IMR-90 (cell line): Measurements from ENCODE around the gene EXOC4. TPM values are rescaled to one million over a fixed set of nuclear protein-coding genes. Genes with fewer than 3 reads are reported as not detected.

ENCODE experiments used
- ATAC-seq: fragments of 200-7000 bp; cut with Tn5 transposase; 2 replicates; pipeline ENCODE4 v1.9.1; 2020; ENCODE audit warnings: low read depth, mild to moderate bottlenecking, moderate library complexity
- BruUV-seq: library from RNA; stranded (reverse); fragments of 400-500 nt; replicated peaks from 2 replicates; lab custom pipeline; 2021; lab: Mats Ljungman, UMichigan
- CTCF ChIA-PET: fragments of 300-600 bp; formaldehyde crosslinking; extraction: SDS; loops from one replicate; lab custom pipeline; 2021; ENCODE audit warnings: antibody characterized with exemption; lab: Yijun Ruan, JAX
- POLR2A ChIA-PET: fragments of 300-600 bp; sonication (Branson Sonifier 250); formaldehyde crosslinking; loops from one replicate; lab custom pipeline; 2022; ENCODE audit warnings: antibody characterized with exemption; ENCODE audit not compliant: unreplicated experiment; lab: Charles Lee
- DNase-seq: peaks from one replicate; pipeline ENCODE4 v3.0.0; 2013
- H2AFZ ChIP-seq: replicated peaks from 2 replicates; pipeline ENCODE3; 2013; ENCODE audit warnings: low read length, mild to moderate bottlenecking; ENCODE audit not compliant: poor library complexity
- H2AK5ac ChIP-seq: 2 replicates; pipeline ENCODE4 v1.6.1; 2013; ENCODE audit warnings: low read depth, low read length, inconsistent platforms
- H2AK9ac ChIP-seq: replicated peaks from 2 replicates; pipeline ENCODE3; 2013; ENCODE audit warnings: mild to moderate bottlenecking, low read depth, low read length, moderate library complexity; ENCODE audit not compliant: poor library complexity
- H2BK120ac ChIP-seq: 2 replicates; pipeline ENCODE4 v1.6.1; 2013; ENCODE audit warnings: low read depth, low read length, inconsistent platforms
- H2BK15ac ChIP-seq: 3 replicates; pipeline ENCODE4 v1.6.1; 2013; ENCODE audit warnings: low read depth, low read length, inconsistent platforms
- H2BK20ac ChIP-seq: 2 replicates; pipeline ENCODE4 v1.6.1; 2013; ENCODE audit warnings: low read depth, mild to moderate bottlenecking, inconsistent platforms, low read length, moderate library complexity
- H2BK5ac ChIP-seq: 2 replicates; pipeline ENCODE4 v1.6.1; 2013; ENCODE audit warnings: mild to moderate bottlenecking, low read depth, low read length, inconsistent platforms; ENCODE audit not compliant: poor library complexity, severe bottlenecking
- H3K14ac ChIP-seq: replicated peaks from 2 replicates; pipeline ENCODE4 v1.6.1; 2013; ENCODE audit warnings: low read depth, low read length, inconsistent platforms
- H3K18ac ChIP-seq: 2 replicates; pipeline ENCODE4 v1.6.1; 2013; ENCODE audit warnings: low read depth, low read length, control low read depth
- H3K23ac ChIP-seq: 2 replicates; pipeline ENCODE4 v1.6.1; 2013; ENCODE audit warnings: low read depth, low read length, inconsistent platforms
- H3K27ac ChIP-seq: 2 replicates; pipeline ENCODE4 v1.5.1; 2013; ENCODE audit warnings: mild to moderate bottlenecking, control low read depth, low read length; ENCODE audit not compliant: insufficient read depth
- H3K27me3 ChIP-seq: 2 replicates; pipeline ENCODE4 v1.6.1; 2013; ENCODE audit warnings: low read length; ENCODE audit not compliant: control insufficient read depth, insufficient read depth
- H3K36me3 ChIP-seq: 2 replicates; pipeline ENCODE4 v1.6.1; 2013; ENCODE audit warnings: low read length, mixed read lengths; ENCODE audit not compliant: control insufficient read depth, insufficient read depth
- H3K4ac ChIP-seq: 2 replicates; pipeline ENCODE4 v1.6.1; 2013; ENCODE audit warnings: low read depth, low read length, inconsistent platforms
- H3K4me1 ChIP-seq: 2 replicates; pipeline ENCODE4 v1.6.1; 2013; ENCODE audit warnings: low read length, mixed read lengths; ENCODE audit not compliant: control insufficient read depth, insufficient read depth
- H3K4me2 ChIP-seq: 2 replicates; pipeline ENCODE4 v1.6.1; 2013; ENCODE audit warnings: low read depth, mild to moderate bottlenecking, control low read depth, low read length, moderate library complexity
- H3K4me3 ChIP-seq: 2 replicates; pipeline ENCODE4 v1.5.1; 2013; ENCODE audit warnings: low read depth, mild to moderate bottlenecking, control low read depth, low read length, moderate library complexity; ENCODE audit not compliant: insufficient read depth
- H3K56ac ChIP-seq: 2 replicates; pipeline ENCODE4 v1.6.1; 2013; ENCODE audit warnings: low read length, inconsistent platforms; ENCODE audit not compliant: insufficient read depth; ENCODE audit errors: extremely low read depth
- H3K79me1 ChIP-seq, 2 experiments: 2 replicates each; pipeline ENCODE4 v1.6.1; 2013; ENCODE audit warnings: low read length in 2 of 2, inconsistent platforms in 1 of 2, low read depth in 1 of 2
- H3K9ac ChIP-seq: 2 replicates; pipeline ENCODE4 v1.6.1; 2013; ENCODE audit warnings: low read depth, low read length, control low read depth
- H3K9me1 ChIP-seq: 2 replicates; pipeline ENCODE4 v1.6.1; 2013; ENCODE audit warnings: low read length, inconsistent platforms; ENCODE audit not compliant: insufficient read depth
- H3K9me3 ChIP-seq: 2 replicates; pipeline ENCODE4 v1.6.1; 2013; ENCODE audit warnings: low read length; ENCODE audit not compliant: control insufficient read depth, insufficient read depth
- H4K20me1 ChIP-seq: 2 replicates; pipeline ENCODE4 v1.6.1; 2013; ENCODE audit warnings: low read length, inconsistent platforms; ENCODE audit not compliant: insufficient read depth
- H4K5ac ChIP-seq: 2 replicates; pipeline ENCODE4 v1.6.1; 2013; ENCODE audit warnings: mild to moderate bottlenecking, low read depth, low read length, control low read depth
- H4K8ac ChIP-seq, 2 experiments: 2 replicates each; pipeline ENCODE4 v1.6.1; 2013; ENCODE audit warnings: low read depth in 2 of 2, low read length in 2 of 2, control low read depth in 1 of 2, inconsistent platforms in 1 of 2
- H4K91ac ChIP-seq: 2 replicates; pipeline ENCODE4 v1.6.1; 2013; ENCODE audit warnings: low read depth, low read length, inconsistent platforms; ENCODE audit not compliant: insufficient read depth
- POLR2A ChIP-seq: IDR thresholded peaks from 2 replicates; pipeline ENCODE4 v1.6.1; 2012; ENCODE audit warnings: mild to moderate bottlenecking, low read depth, low read length
- RAD21 ChIP-seq: IDR thresholded peaks from 2 replicates; pipeline ENCODE4 v1.6.1; 2012; ENCODE audit warnings: low read length, improper control_type of control experiment
- SMC3 ChIP-seq: fragments of 150-350 bp; IDR thresholded peaks from 2 replicates; pipeline ENCODE4 v1.6.1; 2016; ENCODE audit warnings: low read depth, mild to moderate bottlenecking, antibody characterized with exemption, low read length, moderate library complexity
- WGBS, 2 experiments: methylation state at CpG; one replicate each; pipeline versions ENCODE4 v1.1.5 to v1.1.7; 2013; ENCODE audit warnings: missing lambda C conversion rate in 2 of 2; ENCODE audit not compliant: insufficient read length in 1 of 2; ENCODE audit errors: extremely low coverage in 2 of 2; 5-methylcytosine and 5-hydroxymethylcytosine counted together
- dilution Hi-C: fragments of 300-500 bp; cut with HindIII; formaldehyde crosslinking; loops from one replicate; pipeline ENCODE4 v1.14.3; 2018; ENCODE audit warnings: low sequenced_read_pairs; ENCODE audit not compliant: unreplicated experiment
- in situ Hi-C: fragments of 300-500 bp; cut with MboI; formaldehyde crosslinking; loops from 3 replicates; pipeline ENCODE4 v1.14.3; 2019; ENCODE audit warnings: low sequenced_read_pairs, inconsistent platforms, mixed read lengths
- intact Hi-C: fragments of 100-400 bp; cut with micrococcal nuclease; formaldehyde crosslinking; loops from 2 replicates; pipeline ENCODE4 v1.10.0; 2022
- polyA plus RNA-seq, 3 experiments: library from polyadenylated mRNA; depleted of rRNA; stranded (reverse); fragments of >200 nt; gene quantifications; 2 replicates each; pipeline ENCODE4 v1.2.3, GENCODE V29; 2012; ENCODE audit warnings: low replicate concordance in 1 of 3
- total RNA-seq: library from RNA; depleted of rRNA; stranded (reverse); fragments of >200 nt; gene quantifications from 2 replicates; pipeline ENCODE4 v1.2.3, GENCODE V29; 2012
- TF ChIP-seq, protein P1 (sequence below): fragments of 150-350 bp; IDR thresholded peaks from 2 replicates; pipeline ENCODE4 v1.6.1; 2016; ENCODE audit warnings: low read depth, mild to moderate bottlenecking, low read length, moderate library complexity, borderline replicate concordance

The EXOC4 gene
- total and polyA plus RNA-seq, 2 of the 4 experiments (the other 2 are of a cell fraction) = 25.4 to 94.6 TPM

DNA sequence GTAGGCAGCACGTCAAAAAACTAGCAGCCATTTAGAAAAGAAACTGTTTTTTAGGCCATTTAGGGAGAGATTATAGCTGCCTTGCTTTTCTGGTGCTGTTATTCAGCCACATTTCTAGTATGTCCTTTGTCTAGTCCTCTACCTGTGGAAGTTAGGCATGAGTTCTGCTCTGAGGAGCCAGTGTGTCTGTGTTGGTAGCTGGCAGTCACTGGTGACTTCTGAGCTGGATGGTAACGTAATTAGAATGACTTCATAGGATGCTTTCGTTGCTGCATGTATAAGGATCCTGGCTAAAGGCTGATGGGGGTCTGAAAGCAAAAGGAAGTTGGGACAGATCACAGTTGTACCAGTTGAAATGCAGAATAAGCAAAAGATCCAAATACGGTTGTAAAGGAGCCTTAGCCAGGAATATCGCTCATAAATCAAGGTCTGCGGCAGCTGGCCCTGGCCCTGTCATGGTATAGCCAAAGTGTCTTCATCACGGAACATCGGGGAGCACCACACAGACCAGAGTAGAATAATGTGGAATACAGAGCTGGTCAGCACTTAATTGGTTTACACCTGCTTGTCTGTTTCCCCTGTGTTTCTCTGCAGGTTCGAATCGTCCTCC lies 226.7 kb downstream of the EXOC4 start:
- Histone ChIP-seq H3K23ac (no peak overlapping the region), H4K91ac (no peak overlapping the region), H3K4me2 (no peak overlapping the region), H3K36me3 (peaks cover 5% of the 10 kb centered on the region; the same call in 1 of the 2 replicates), H3K27ac (no peak overlapping the region), H3K4me1 (no peaks in the 10 kb centered on the region), H2BK120ac (no peak overlapping the region), H3K9ac (no peak overlapping the region), H3K79me1 (no peaks in the 10 kb centered on the region), H4K5ac (no peak overlapping the region), H2AK9ac (no peak overlapping the region), H2AK5ac (no peak overlapping the region), H2AFZ (no peak overlapping the region), H2BK15ac (no peak overlapping the region), H3K18ac (no peak overlapping the region), H4K8ac (no peak overlapping the region), H3K14ac (no peak overlapping the region), H3K4ac (no peak overlapping the region), H2BK5ac (no peak overlapping the region), H3K56ac (no peak overlapping the region), H3K9me3 (no peaks in the 10 kb centered on the region; the same call in 1 of the 2 replicates), H4K20me1 (no peaks in the 10 kb centered on the region), H3K27me3 (no peaks in the 10 kb centered on the region), H3K4me3 (no peak overlapping the region), H3K9me1 (peaks cover 4% of the 10 kb centered on the region; the same call in 1 of the 2 replicates), H2BK20ac (no peak overlapping the region)
- no TSS peak for BruUV-seq
- in situ Hi-C loops = no loop called here
- POLR2A ChIA-PET = no interaction called here
- ATAC-seq (no peak), DNase-seq (no peak)
- CTCF ChIA-PET = interaction anchor here (0.7 kb wide), 1 partner anchor 176 kb away, joined by 3 read pairs; no protein-coding TSS in a partner anchor
- TF ChIP-seq SMC3 (no peak), RAD21 (no peak), POLR2A (no peak)
- TF ChIP-seq, protein P1, sequence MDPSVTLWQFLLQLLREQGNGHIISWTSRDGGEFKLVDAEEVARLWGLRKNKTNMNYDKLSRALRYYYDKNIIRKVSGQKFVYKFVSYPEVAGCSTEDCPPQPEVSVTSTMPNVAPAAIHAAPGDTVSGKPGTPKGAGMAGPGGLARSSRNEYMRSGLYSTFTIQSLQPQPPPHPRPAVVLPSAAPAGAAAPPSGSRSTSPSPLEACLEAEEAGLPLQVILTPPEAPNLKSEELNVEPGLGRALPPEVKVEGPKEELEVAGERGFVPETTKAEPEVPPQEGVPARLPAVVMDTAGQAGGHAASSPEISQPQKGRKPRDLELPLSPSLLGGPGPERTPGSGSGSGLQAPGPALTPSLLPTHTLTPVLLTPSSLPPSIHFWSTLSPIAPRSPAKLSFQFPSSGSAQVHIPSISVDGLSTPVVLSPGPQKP = no peak
- dilution Hi-C loops = no loop called here
- 100% methylated on average over 1 of the region's 10 CpGs; no CpG with 5 or more reads in 1 of the 2 experiments for WGBS, 2 experiments
- intact Hi-C loops = no loop called here
